ENCODE measurements around the gene CCL16. TPM values are rescaled to one million over a fixed set of nuclear protein-coding genes. Genes with fewer than 3 reads are reported as not detected.
"Not testable (repeated sequence)": the region's sequence is repeated elsewhere in the genome, so short reads cannot be mapped to it uniquely, and the experiment has no call there.

CCL16 gene
- total RNA-seq, 1 experiment from 2014 or later, result not detected

- no peak for DNase-seq (ENCODE audit: extremely low read depth, low read depth)
Observed at GRCh38 chr17:35942588-35943186, 38.6 kb downstream of the CCL16 start.

- DNase-seq (ENCODE audit: extremely low read depth, low read depth), result not testable (repeated sequence)
Observed at GRCh38 chr17:35938492-35938891, 42.8 kb downstream of the CCL16 start.

GRCh38 chr17:35936063-35936462, 45.2 kb downstream of the CCL16 start:
- DNase-seq (ENCODE audit: extremely low read depth, low read depth), result no peak

GRCh38 chr17:35934760-35935159, 46.5 kb downstream of the CCL16 start:
- DNase-seq (ENCODE audit: extremely low read depth, low read depth), result no peak

- DNase-seq (ENCODE audit: extremely low read depth, low read depth), result no peak
Observed at GRCh38 chr17:35932586-35932985, 48.7 kb downstream of the CCL16 start.

GRCh38 chr17:35931794-35932425, 49.4 kb downstream of the CCL16 start:
- DNase-seq (ENCODE audit: extremely low read depth, low read depth), result no peak

GRCh38 chr17:35930211-35931065, 50.9 kb downstream of the CCL16 start, which contains the start of gene RDM1:
TSS of gene RDM1 (minus strand) at chr17:35930773. CDS start at chr17:35930727, 46 bp downstream.
- DNase-seq (ENCODE audit: extremely low read depth, low read depth), result peak; percentile 72

- DNase-seq (ENCODE audit: extremely low read depth, low read depth), result no peak
Observed at GRCh38 chr17:35927714-35928113, 53.6 kb downstream of the CCL16 start.

Other genes starting within 250 kb of the CCL16 start
- gene RASL10B, start 249.9 kb downstream of the CCL16 start, total RNA-seq (2014; rRNA removed; shearing (Covaris generic)), result 2.3 and 2.5 TPM in 2 replicates
- gene GAS2L2, start 228.3 kb downstream of the CCL16 start, total RNA-seq (2014; rRNA removed; shearing (Covaris generic)), result not detected in 2 replicates
- not detected in 2 replicates for gene C17orf50, start 220.6 kb downstream of the CCL16 start, total RNA-seq (2014; rRNA removed; shearing (Covaris generic))
- gene MMP28, start 185.9 kb downstream of the CCL16 start, total RNA-seq (2014; rRNA removed; shearing (Covaris generic)), result 0.12 TPM in 1 of 2 replicates, not detected in the other
- 41.0 and 48.8 TPM in 2 replicates for gene TAF15, start 172.0 kb downstream of the CCL16 start, total RNA-seq (2014; rRNA removed; shearing (Covaris generic))
- gene HEATR9, start 112.6 kb downstream of the CCL16 start, total RNA-seq (2014; rRNA removed; shearing (Covaris generic)), result not detected in 2 replicates
- gene CCL5, start 101.1 kb downstream of the CCL16 start, total RNA-seq (2014; rRNA removed; shearing (Covaris generic)), result not detected in 2 replicates
- 3.2 and 5.2 TPM in 2 replicates for gene RDM1, start 50.7 kb downstream of the CCL16 start, total RNA-seq (2014; rRNA removed; shearing (Covaris generic))
- not detected in 2 replicates for gene LYZL6, start 37.8 kb downstream of the CCL16 start, total RNA-seq (2014; rRNA removed; shearing (Covaris generic))
- not detected in 2 replicates for gene CCL14, start 5.2 kb upstream of the CCL16 start, total RNA-seq (2014; rRNA removed; shearing (Covaris generic))
- not detected in 2 replicates for gene CCL15, start 20.1 kb upstream of the CCL16 start, total RNA-seq (2014; rRNA removed; shearing (Covaris generic))
- not detected in 2 replicates for gene CCL23, start 36.5 kb upstream of the CCL16 start, total RNA-seq (2014; rRNA removed; shearing (Covaris generic))
- not detected in 2 replicates for gene CCL18, start 82.8 kb upstream of the CCL16 start, total RNA-seq (2014; rRNA removed; shearing (Covaris generic))
- not detected in 2 replicates for gene CCL3, start 108.6 kb upstream of the CCL16 start, total RNA-seq (2014; rRNA removed; shearing (Covaris generic))
- not detected in 2 replicates for gene CCL4, start 122.3 kb upstream of the CCL16 start, total RNA-seq (2014; rRNA removed; shearing (Covaris generic))
- 0.58 and 0.97 TPM in 2 replicates for gene TBC1D3B, start 195.1 kb upstream of the CCL16 start, total RNA-seq (2014; rRNA removed; shearing (Covaris generic))
- not detected in 2 replicates for gene CCL3L1, start 215.3 kb upstream of the CCL16 start, total RNA-seq (2014; rRNA removed; shearing (Covaris generic))
- not detected in 2 replicates for gene CCL4L2, start 229.6 kb upstream of the CCL16 start, total RNA-seq (2014; rRNA removed; shearing (Covaris generic))